Smooth muscle cell of the coronary artery (primary cell): ENCODE measurements around the gene TBC1D3D. TPM values are rescaled to one million over a fixed set of nuclear protein-coding genes. Genes with fewer than 3 reads are reported as not detected.

Experiments
- total RNA-seq: library from RNA; depleted of rRNA; stranded (reverse); fragments of >200 nt; gene quantifications from 2 replicates; pipeline ENCODE4 v1.2.3, GENCODE V29; 2014; ENCODE audit warnings: low replicate concordance

Gene TBC1D3D
- 0.12 TPM in 1 of 2 replicates, not detected in the other for total RNA-seq

DNA sequence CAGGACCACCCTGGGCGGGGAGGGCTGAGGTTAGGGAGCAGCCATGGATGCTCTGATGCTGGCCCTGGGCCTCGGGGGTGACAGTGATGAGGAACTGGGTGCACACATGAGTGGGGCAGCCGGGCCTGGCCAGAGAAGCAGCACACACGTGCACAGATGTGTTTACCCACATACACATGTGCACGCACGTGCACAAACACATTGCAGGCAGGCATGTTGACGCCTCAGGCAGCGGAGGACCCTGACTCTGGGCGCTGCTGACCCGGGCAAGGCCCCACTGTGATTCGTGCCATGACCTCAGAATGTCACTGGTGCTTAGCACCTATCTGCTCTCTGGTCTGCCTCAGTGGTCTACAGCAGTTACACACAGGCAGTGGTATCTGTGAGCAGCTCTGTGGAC lies at the start of gene TBC1D3D:
TBC1D3D (plus strand) TSS at position 301 of the 400 bp plus-strand sequence. CDS start 1,585 bp downstream, outside the sequence.

DNA sequence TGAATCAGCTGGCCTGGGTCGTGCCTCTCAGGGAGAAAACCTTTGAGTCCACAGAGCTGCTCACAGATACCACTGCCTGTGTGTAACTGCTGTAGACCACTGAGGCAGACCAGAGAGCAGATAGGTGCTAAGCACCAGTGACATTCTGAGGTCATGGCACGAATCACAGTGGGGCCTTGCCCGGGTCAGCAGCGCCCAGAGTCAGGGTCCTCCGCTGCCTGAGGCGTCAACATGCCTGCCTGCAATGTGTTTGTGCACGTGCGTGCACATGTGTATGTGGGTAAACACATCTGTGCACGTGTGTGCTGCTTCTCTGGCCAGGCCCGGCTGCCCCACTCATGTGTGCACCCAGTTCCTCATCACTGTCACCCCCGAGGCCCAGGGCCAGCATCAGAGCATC lies 14.8 kb upstream of the TBC1D3D start, which contains the start of gene TBC1D3L:
TBC1D3L (minus strand) TSS at position 101 of the 400 bp plus-strand sequence. CDS start 1,540 bp downstream, outside the sequence.

Other genes with a start within 250 kb of the TBC1D3D start
- not detected in 2 replicates for gene TBC1D3K, start 79.6 kb upstream of the TBC1D3D start, total RNA-seq
- gene TBC1D3L, start 14.9 kb upstream of the TBC1D3D start, total RNA-seq = 1.9 and 2.5 TPM in 2 replicates
- not detected in 2 replicates for gene TBC1D3C, start 64.7 kb downstream of the TBC1D3D start, total RNA-seq
- gene TBC1D3E, start 124.0 kb downstream of the TBC1D3D start, total RNA-seq = not detected in 2 replicates
- not detected in 2 replicates for gene TBC1D3, start 188.6 kb downstream of the TBC1D3D start, total RNA-seq